Activated CD8-positive, alpha-beta memory T cell treated with anti-CD3 and anti-CD28 coated beads for 1 hour (primary cell): ENCODE data around the gene ASXL1.
"Not testable (repeated sequence)": the region's sequence is repeated elsewhere in the genome, so short reads cannot be mapped to it uniquely, and the experiment has no call there.

Experiments used
- DNase-seq, 2 donors: peaks; one replicate each; pipeline ENCODE4 v3.0.0-alpha.2; 2020; ENCODE audit warnings: low read depth in 1 of 2; ENCODE audit errors: extremely low read depth in 1 of 2

Gene ASXL1

GRCh38 chr20:32336918-32337347, 21.2 kb upstream of the ASXL1 start:
- DNase-seq = no peak

DNA sequence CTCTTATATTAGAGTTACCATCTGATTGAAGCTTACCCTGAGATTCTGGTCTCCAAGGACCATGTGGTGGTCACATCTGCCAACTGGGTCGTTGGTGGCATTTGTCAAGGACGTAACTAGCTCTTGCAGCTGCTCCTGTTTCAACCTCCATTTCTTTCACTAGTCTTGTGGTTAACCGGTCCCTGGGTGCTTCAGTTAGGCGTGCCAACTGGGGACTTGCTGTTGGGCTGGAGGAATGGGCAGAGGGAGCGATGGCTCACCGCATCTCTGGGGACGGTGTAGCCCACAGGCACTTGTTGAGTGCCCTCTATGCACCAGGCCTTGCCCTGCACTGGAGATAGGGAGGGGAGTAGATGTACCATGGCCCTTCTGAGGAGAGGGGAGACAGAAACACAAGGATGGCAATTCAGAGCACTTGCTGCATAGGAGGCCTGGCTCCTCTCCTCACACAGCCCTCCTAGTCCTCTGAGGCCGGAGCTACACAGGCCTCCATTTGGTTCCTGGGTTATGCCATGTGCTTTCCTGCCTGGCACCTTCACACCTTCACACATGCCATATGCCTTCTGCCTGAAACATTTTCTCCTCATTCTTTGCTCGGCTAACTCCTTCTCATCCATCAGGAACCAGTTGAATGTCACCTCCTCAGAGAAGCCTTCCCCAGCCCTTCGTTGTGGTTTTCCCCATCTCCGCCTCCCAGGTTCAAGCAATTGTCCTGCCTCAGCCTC, 20.0 kb upstream of the ASXL1 start:
- DNase-seq = no peak

DNA sequence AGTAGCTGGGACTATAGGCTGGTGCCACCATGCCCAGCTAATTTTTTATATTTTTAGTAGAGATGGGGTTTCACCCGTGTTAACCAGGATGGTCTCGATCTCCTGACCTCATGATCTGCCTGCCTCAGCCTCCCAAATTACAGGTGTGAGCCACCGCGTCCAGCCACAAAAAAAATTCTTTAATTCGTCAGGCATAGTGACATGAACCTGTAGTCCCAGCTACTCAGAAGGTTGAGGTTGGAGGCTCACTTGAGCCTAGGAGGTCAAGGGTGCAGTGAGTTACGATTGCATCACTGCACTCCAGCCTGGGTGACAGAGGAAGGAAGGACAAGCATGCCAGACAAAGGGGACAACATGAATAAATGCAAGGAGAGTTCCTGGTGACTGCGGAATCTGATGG, 19.5 kb upstream of the ASXL1 start:
- no peak for DNase-seq

DNA sequence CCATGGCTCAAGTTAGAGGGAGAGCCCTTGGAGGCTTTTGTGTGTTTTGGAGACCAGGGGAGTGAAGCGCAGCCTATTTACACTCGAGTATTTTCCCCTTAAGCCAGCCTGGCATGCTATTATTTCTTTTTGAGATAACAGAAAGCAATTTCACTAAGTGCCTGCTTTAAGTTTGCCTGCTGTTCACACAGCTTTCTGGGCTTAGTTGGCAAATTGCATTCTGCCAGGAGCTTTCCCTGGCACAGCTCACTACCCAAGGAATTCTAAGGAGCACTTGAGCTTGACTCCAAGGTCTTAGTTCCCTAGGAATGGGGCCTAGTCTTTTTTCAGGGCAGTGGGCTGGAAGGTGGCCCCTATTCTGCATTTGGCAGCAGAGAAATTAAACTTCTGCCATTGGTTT, 19.0 kb upstream of the ASXL1 start:
- DNase-seq = no peak

DNA sequence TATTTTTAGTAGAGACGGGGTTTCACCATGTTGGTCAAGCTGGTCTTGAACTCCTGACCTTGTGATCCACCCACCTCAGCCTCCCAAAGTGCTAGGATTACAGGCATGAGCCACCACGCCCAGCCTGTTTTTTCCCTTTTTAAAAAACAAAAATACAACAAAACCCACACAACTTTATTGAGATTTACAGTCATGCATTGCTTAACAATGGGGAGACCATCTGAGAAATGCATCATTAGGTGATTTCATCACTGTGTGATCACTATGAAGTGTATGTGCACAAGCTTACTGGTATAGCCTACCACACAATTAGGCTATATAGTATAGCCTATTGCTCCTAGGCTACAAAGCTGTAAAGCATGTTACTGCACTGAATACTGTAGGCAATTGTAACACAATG, 17.1 kb upstream of the ASXL1 start:
- not testable (repeated sequence) for DNase-seq

GRCh38 chr20:32343439-32343838, 14.7 kb upstream of the ASXL1 start:
- no peak for DNase-seq

DNA sequence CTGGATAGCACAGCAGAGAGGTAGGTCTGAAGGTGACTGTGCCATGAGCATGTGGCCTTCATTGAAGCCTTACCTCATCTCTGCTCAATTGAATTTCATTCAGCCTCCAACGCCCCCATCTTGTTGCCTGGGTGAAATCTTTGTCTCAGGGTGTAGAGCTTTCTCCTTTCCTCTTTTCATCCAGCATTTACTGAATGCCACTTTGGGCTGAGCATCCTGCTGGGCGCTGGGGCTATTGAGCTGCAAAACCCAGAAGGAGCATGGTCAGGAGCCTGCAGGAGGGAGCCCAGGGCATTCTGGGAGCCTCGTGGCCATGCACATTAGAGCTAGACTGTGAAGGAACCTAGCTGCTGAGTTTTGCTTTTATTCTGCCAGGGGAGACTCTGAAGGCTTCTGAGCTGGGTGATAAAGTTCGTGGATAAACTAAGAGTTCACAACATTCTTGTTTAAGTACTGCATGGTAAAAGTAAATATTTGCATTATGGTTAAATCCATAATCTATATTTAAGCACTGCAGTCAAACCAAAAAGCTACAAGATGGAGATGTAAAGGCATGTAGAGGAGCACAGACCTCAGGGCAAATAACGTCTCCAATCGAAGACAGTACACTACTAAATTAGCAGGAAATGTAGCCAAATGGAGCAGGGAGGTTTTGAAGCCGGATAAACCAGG, 13.2 kb upstream of the ASXL1 start:
- no peak for DNase-seq

- DNase-seq = no peak
Observed at GRCh38 chr20:32348207-32348606, 9.9 kb upstream of the ASXL1 start.

DNA sequence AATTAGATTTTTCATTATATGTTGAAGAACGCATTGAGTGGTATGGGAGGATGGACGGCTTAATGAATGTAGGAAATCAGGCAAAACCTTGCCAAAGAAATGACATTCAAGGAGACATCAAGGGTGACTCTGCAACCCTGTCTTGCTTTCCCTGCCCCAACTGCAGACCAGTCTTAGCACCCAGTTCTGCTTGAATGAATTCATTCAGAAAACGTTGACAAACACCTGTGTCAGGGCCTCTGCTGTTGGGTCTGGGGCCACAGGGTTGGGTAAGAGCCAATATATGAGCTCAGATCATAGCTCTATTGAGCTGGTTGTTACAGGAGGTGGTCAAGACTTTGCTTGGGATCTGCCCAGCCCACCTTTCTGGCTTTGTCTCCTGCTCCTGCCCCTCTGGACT, 7.7 kb upstream of the ASXL1 start:
- no peak for DNase-seq

DNA sequence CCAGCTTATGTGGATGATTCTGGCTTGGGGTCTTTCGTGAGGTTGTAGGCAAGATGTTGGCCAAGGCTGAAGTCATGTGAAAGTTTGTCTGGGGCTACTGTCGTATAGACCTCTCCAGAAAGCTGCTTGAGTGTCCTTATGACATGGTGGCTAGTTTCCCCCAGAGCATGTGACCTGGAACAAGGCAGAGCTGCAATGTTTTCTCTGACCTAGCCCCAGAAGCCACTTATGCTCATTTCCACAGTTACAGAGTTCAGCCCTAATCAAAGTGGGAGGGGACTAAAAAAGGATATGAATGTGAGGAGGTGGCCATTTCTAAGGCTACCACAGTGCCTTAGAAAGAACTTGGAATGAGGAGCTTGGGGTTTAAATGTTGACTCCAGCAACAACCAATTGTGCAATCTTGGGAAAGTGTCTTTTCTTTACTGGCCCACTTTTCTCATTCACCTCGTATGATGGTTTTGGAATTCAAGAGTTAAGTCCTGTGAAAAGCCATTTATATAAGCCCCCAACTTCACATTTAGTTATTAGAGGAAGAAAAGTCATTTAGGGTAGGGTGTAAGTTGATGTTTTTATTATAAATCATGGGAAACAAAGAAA, 5.9 kb upstream of the ASXL1 start:
- no peak for DNase-seq

DNA sequence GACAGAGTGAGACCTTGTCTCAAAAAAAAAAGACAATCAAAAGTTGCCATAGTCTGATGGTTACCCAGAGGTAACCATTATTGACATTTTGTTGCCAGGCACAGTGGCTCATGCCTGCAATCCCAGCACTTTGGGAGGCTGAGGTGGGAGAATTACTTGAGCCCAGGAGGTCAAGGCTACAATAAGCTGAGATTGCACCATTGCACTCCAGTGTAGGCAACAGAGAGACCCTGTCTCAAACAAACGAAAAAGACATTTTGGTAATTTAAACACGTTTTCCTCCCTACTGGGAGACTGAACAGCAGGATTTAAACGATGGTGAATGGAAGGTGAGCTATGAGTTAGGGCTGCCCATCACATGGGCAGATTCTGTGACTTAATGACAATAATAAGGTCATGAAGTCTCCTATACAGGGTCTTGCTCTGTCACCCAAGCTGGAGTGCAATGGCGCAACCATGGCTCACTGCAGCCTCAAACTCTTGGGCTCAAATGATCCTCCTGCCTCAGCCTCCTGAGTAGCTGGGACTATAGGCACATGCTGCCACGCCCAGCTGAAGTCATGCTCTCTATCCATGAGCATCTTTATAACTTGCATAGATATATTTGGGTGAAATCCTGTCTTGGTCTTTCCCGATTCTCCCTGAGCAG, 4.2 kb upstream of the ASXL1 start:
- DNase-seq = no peak

GRCh38 chr20:32354592-32355416, 3.3 kb upstream of the ASXL1 start:
- DNase-seq = no peak

DNA sequence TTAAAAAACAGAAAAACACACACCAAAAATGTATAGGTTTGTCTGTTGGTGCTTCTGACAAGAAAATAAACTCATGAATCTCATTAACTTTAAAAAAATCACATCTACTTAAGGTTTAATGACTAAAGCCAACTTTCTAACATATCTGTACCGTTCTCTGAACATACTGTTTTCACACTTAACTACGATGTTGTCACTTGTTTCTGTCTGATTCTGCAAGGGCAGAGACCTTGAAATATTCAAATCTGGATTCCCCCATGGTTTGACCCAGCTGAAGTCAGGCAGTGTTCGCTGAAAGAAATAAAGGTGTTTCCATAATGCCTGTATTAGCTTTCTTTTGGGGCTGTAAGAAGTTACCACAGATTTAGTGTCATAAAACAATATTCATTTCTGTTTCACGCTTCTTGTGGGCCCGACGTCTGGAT, 2.7 kb upstream of the ASXL1 start:
- no peak for DNase-seq

GRCh38 chr20:32355907-32356621, 2.1 kb upstream of the ASXL1 start:
- DNase-seq = not testable (repeated sequence)

- no peak for DNase-seq
Observed at GRCh38 chr20:32356622-32357374, 1.3 kb upstream of the ASXL1 start.

DNA sequence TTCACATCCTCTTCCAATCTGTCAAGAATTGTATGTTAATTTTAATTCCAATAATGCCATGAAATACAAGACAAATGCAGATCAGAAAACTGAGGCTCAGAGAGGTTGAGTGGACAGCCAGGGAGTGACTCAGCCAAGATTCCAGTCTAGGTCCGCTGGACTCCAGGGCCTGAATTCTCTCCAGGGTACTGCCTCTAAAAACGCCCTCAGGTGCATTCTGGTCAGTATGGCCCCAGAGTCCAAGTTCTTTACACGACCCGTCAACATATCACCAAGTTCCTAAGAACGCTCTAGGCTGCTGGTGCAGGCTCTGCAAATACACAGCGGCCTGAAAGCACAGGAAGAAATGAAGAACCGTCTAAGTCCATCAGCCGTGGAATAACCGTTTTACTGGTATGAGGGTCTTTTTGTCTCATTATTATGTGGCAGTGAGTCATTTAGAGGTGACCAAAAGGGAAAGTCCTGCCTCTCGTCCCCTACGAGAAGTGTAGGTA, 709 bp upstream of the ASXL1 start:
- no peak for DNase-seq

DNA sequence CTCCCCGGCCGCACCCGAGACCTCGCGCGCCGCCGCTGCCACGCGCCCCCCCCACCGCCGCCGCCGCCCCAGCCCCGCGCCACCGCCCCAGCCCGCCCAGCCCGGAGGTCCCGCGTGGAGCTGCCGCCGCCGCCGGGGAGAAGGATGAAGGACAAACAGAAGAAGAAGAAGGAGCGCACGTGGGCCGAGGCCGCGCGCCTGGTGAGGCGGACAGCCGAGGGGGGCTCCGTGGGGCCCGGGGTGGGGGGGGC, 426 bp downstream of the ASXL1 start:
- no peak for DNase-seq

DNA sequence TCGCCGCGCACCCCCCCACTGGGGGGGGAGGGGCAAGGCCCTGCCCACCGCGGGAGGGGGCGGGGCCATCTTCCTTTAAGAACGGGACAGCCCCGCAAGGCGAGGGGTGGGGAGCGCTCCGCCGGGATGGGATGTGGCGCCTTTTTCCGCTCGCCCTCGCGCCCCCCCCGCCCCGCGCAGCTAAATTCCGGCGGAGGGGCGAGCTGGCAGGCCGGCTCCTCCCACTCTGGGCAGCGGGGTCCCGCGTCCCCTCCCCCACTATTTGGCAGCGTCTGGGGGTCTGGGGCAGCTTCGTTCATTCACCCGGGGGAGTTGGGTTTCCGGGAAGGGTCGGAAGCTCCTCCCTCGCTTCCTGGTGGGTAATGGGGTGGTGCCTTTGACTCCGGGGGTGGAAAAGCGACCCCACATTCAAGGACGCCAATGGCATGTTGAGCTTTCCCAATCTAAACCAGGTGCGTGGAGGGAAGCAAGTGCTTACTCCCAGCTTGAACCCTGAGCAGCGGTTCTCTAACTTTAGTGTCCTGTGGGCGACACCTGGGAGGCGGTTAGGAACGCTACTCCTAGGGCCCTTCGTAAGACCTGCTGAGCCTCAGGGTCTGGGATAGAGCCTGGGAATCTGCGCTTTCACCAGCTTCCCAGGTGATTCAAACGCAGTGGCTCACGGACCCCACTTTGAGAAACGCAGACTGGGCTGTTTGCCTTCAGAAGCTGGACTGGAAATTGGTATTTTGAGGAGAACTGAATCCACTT, 927 bp downstream of the ASXL1 start:
- peak; percentile 27 to 60 for DNase-seq
